Neural cell (in vitro differentiated cells): ENCODE measurements around the gene ROPN1B. TPM values are rescaled to one million over a fixed set of nuclear protein-coding genes. Genes with fewer than 3 reads are reported as not detected.
"Not testable (repeated sequence)": the region's sequence is repeated elsewhere in the genome, so short reads cannot be mapped to it uniquely, and the experiment has no call there.

ENCODE experiments used
- H2AFZ ChIP-seq: fragments of 200-600, 300-800 bp; sonication (generic), shearing (Covaris generic); 2 replicates; pipeline ENCODE4 v1.6.0; 2014; ENCODE audit warnings: low read depth, mild to moderate bottlenecking, antibody characterized with exemption, low read length, moderate library complexity
- H3F3A ChIP-seq: fragments of 200-600 bp; shearing (Covaris generic); 2 replicates; pipeline ENCODE4 v1.6.1; 2016; ENCODE audit warnings: mild to moderate bottlenecking, moderate library complexity, mixed read lengths, antibody characterized with exemption, low read length; ENCODE audit not compliant: insufficient read depth, poor library complexity, severe bottlenecking
- H3K27ac ChIP-seq: fragments of 200-600, 300-800 bp; sonication (generic), shearing (Covaris generic); 2 replicates; pipeline ENCODE4 v1.5.1; 2014; ENCODE audit warnings: mild to moderate bottlenecking, low read length, moderate library complexity
- H3K27me3 ChIP-seq: fragments of 300-800, 200-600 bp; sonication (generic), shearing (Covaris generic); 2 replicates; pipeline ENCODE4 v1.6.0; 2014; ENCODE audit warnings: mild to moderate bottlenecking, low read depth, low read length, moderate library complexity; ENCODE audit not compliant: insufficient read depth
- H3K36me3 ChIP-seq: fragments of 300-800, 200-600 bp; sonication (generic), shearing (Covaris generic); 2 replicates; pipeline ENCODE4 v1.5.1; 2014; ENCODE audit warnings: mild to moderate bottlenecking, antibody characterized with exemption, low read length, moderate library complexity; ENCODE audit not compliant: insufficient read depth
- H3K4me2 ChIP-seq: fragments of 300-800, 200-600 bp; sonication (generic), shearing (Covaris generic); 2 replicates; pipeline ENCODE4 v1.6.0; 2014; ENCODE audit warnings: mild to moderate bottlenecking, low read length
- H3K4me3 ChIP-seq: fragments of 300-800, 200-600 bp; sonication (generic), shearing (Covaris generic); 2 replicates; pipeline ENCODE4 v1.5.1; 2014; ENCODE audit warnings: mild to moderate bottlenecking, low read length, moderate library complexity
- H3K79me2 ChIP-seq: fragments of 200-600 bp; shearing (Covaris generic); replicated peaks from 2 replicates; pipeline ENCODE4 v1.6.0; 2014; ENCODE audit warnings: mild to moderate bottlenecking, low read length, moderate library complexity; ENCODE audit not compliant: insufficient read depth
- H3K9ac ChIP-seq: fragments of 300-800, 200-600 bp; sonication (generic), shearing (Covaris generic); 2 replicates; pipeline ENCODE4 v1.6.1; 2016; ENCODE audit warnings: mild to moderate bottlenecking, low read length, mixed read lengths
- H3K9me2 ChIP-seq: fragments of 200-600 bp; shearing (Covaris generic); 2 replicates; pipeline ENCODE4 v1.6.1; 2016; ENCODE audit warnings: mild to moderate bottlenecking, low read length, mixed read lengths; ENCODE audit not compliant: insufficient read depth
- H3K9me3 ChIP-seq: fragments of 200-600, 300-800 bp; sonication (generic), shearing (Covaris generic); 2 replicates; pipeline ENCODE4 v1.6.1; 2016; ENCODE audit warnings: mild to moderate bottlenecking, mixed run types, low read length, moderate library complexity, mixed read lengths
- H4K20me1 ChIP-seq: fragments of 200-600 bp; shearing (Covaris generic); 2 replicates; pipeline ENCODE4 v1.6.1; 2016; ENCODE audit warnings: mild to moderate bottlenecking, mixed run types; ENCODE audit not compliant: insufficient read depth
- EP300 ChIP-seq: fragments of 450-650 bp; conservative IDR thresholded peaks from 2 replicates; pipeline ENCODE4 v1.6.1; 2014; ENCODE audit warnings: antibody characterized with exemption, mild to moderate bottlenecking, moderate library complexity; ENCODE audit not compliant: poor library complexity, severe bottlenecking
- EZH2 ChIP-seq: fragments of 200-600, 300-800 bp; shearing (Covaris generic), sonication (generic); IDR thresholded peaks from 2 replicates; pipeline ENCODE4 v1.6.1; 2014; ENCODE audit warnings: antibody characterized with exemption, low read length, borderline replicate concordance, mild to moderate bottlenecking; ENCODE audit not compliant: insufficient read depth, poor library complexity, severe bottlenecking
- MXI1 ChIP-seq: fragments of 450-650 bp; conservative IDR thresholded peaks from 2 replicates; pipeline ENCODE4 v1.6.1; 2014; ENCODE audit warnings: antibody characterized with exemption, mild to moderate bottlenecking; ENCODE audit not compliant: poor library complexity, severe bottlenecking
- POLR2AphosphoS5 ChIP-seq: IDR thresholded peaks from 2 replicates; pipeline ENCODE4 v1.6.1; 2012
- RAD21 ChIP-seq: fragments of 450-650 bp; conservative IDR thresholded peaks from 2 replicates; pipeline ENCODE4 v1.6.1; 2014; ENCODE audit warnings: antibody characterized with exemption, mild to moderate bottlenecking, moderate library complexity
- TAF1 ChIP-seq: IDR thresholded peaks from 2 replicates; pipeline ENCODE4 v1.6.1; 2012; ENCODE audit warnings: low read depth
- polyA plus RNA-seq: library from polyadenylated mRNA; depleted of rRNA; stranded (reverse); fragments of >200 nt; gene quantifications from 2 replicates; pipeline ENCODE4 v1.2.3, GENCODE V29; 2014
- TF ChIP-seq, protein P1 (sequence below): fragments of 450-650 bp; IDR thresholded peaks from 2 replicates; pipeline ENCODE4 v1.5.1; 2014; ENCODE audit warnings: antibody characterized with exemption, mild to moderate bottlenecking, moderate library complexity; ENCODE audit not compliant: poor library complexity, severe bottlenecking
- TF ChIP-seq, protein P2 (sequence below): IDR thresholded peaks from 2 replicates; pipeline ENCODE4 v1.6.1; 2012; ENCODE audit warnings: borderline replicate concordance

The ROPN1B gene
- polyA plus RNA-seq, 1 donor from 2014 or later = 0.11 TPM

DNA sequence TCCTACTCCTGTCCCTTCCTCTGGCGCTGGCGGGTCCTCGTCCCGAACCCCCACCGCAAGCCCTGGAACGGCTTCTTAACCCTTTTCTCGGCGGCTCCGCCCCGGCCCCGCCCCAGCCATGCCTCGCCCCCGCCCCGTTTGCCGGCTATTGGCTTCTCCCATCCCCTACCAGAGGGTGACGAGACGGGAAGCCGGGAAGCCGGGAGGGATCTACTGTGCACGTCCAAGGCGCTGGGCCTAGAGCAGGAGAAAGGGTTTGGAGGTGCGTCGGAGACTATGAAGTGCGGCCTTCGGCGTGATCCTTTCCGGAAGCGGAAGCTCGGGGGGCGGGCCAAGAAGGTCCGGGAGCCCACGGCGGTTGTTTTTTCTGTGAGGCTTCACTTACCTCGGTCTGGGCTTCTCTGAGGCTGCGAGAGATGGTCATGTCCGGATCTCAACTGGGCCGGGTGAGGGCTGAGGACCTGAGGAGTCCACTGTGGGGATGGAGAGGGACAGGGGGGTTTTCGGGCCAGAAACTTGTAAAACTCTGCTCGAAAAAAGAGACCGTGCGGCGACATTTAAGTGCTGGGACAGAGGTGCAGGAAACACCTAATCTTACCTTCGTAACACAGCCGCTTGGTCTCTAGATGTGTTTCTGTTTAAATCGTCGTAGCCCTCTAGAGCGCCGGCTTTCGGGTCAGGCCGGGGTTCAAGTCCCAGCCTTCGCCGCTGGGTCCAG is 21.4 kb downstream of the ROPN1B start:
- Histone ChIP-seq H3K9me2 (no peaks in the 10 kb centered on the region), H3K4me3 (peak overlapping the region; percentile 64), H3K27me3 (no peaks in the 10 kb centered on the region), H3K36me3 (no peaks in the 10 kb centered on the region), H3K79me2 (no peaks in the 10 kb centered on the region), H3F3A (no peaks in the 10 kb centered on the region), H2AFZ (no peak overlapping the region), H3K27ac (no peak overlapping the region), H3K4me2 (no peak overlapping the region), H4K20me1 (no peaks in the 10 kb centered on the region), H3K9ac (peak overlapping the region; percentile 47), H3K9me3 (no peaks in the 10 kb centered on the region)
- TF ChIP-seq POLR2AphosphoS5 (peak; percentile 49), RAD21 (no peak)

DNA sequence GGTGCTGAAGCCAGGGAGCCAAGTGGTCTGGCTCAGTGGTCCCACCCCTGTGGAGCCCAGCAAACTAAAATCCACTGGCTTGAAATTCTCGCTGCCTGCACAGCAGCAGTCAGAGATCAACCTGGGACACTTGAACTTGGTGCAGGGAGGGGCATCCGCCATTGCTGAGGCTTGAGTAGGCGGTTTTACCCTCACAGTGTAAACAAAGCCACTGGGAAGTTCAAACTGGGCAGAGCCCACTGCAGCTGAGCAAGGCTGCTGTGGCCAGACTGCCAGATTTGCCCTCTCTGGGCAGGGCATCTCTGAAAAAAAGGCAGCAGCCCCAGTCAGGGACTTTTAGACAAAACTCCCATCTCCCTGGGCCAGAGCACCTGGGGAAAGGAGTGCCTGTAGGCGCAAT is 27.8 kb downstream of the ROPN1B start:
- H3K36me3 ChIP-seq, H4K20me1 ChIP-seq, H2AFZ ChIP-seq, H3F3A ChIP-seq, H3K4me2 ChIP-seq, H3K9ac ChIP-seq, H3K27ac ChIP-seq, H3K9me3 ChIP-seq, H3K27me3 ChIP-seq, H3K4me3 ChIP-seq, H3K9me2 ChIP-seq, H3K79me2 ChIP-seq: not testable (repeated sequence)

DNA sequence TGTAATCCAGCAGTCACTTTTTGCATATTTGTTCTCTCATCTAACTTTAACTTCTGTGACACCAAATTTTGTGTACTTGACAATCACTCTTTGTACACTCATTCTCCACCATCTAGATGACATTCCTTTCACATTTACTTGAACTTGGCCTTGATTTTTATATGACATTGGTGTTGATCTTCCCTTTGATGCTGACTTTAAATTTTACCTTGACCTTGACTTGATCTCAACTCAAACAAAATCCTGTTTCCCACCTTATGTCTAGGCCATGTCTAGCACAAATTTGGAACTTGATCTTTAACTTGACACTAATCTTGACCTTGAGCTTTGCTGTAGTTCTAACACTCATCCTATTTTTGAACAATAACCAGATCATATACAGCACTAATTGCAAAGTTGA is 33.2 kb downstream of the ROPN1B start:
- TF ChIP-seq RAD21 (no peak), TAF1 (no peak), EP300 (no peak), POLR2AphosphoS5 (no peak)
- TF ChIP-seq, protein P1, sequence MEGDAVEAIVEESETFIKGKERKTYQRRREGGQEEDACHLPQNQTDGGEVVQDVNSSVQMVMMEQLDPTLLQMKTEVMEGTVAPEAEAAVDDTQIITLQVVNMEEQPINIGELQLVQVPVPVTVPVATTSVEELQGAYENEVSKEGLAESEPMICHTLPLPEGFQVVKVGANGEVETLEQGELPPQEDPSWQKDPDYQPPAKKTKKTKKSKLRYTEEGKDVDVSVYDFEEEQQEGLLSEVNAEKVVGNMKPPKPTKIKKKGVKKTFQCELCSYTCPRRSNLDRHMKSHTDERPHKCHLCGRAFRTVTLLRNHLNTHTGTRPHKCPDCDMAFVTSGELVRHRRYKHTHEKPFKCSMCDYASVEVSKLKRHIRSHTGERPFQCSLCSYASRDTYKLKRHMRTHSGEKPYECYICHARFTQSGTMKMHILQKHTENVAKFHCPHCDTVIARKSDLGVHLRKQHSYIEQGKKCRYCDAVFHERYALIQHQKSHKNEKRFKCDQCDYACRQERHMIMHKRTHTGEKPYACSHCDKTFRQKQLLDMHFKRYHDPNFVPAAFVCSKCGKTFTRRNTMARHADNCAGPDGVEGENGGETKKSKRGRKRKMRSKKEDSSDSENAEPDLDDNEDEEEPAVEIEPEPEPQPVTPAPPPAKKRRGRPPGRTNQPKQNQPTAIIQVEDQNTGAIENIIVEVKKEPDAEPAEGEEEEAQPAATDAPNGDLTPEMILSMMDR = no peak
- Histone ChIP-seq H3F3A (no peaks in the 10 kb centered on the region), H4K20me1 (no peaks in the 10 kb centered on the region), H3K9ac (no peak overlapping the region), H3K4me3 (no peak overlapping the region), H3K27me3 (no peaks in the 10 kb centered on the region), H3K27ac (no peak overlapping the region), H3K9me2 (no peaks in the 10 kb centered on the region), H3K36me3 (no peaks in the 10 kb centered on the region), H2AFZ (no peak overlapping the region), H3K79me2 (no peaks in the 10 kb centered on the region), H3K4me2 (no peak overlapping the region), H3K9me3 (no peaks in the 10 kb centered on the region)

DNA sequence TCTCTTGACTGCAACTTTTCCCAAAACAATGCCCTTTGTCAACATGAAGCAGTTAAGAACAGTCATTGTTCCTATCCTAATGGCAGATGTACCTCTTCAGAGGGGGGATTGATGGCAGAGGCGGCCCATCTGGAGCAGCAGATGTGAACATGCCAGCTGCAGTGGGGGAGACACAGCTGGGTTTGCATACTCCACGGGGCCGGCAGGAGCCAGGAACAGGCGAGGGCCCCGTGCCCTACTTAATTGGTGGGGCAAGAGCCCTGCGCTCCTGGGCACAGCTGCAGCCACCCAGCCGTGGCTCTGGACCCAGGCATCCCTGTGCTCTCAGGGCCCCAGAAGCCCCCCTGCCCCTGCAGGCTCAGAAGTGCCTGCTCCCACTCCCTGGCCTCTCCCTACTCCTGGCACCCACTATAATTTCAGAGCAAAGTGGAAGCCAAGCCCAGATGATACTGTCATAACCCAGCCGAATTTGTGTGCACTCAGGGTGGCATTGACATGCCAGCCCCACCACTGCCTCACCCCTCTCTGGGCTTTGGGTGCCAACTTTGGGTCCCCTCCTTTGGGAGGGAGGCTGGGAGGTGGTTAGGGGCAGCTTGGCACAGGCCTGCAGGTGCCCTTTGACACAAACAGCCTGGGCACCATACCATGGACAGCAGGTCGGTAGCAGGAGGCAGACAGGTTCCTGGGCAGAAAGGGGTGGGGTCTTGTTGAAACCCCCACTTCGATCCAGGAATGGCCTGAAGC is 34.6 kb downstream of the ROPN1B start:
- Histone ChIP-seq H3K9me2 (no peaks in the 10 kb centered on the region), H2AFZ (no peak overlapping the region), H3K4me3 (no peak overlapping the region), H4K20me1 (no peaks in the 10 kb centered on the region), H3K27me3 (no peaks in the 10 kb centered on the region), H3K36me3 (peaks cover 8% of the 10 kb centered on the region), H3F3A (no peaks in the 10 kb centered on the region), H3K79me2 (no peaks in the 10 kb centered on the region), H3K9me3 (no peaks in the 10 kb centered on the region), H3K27ac (no peak overlapping the region), H3K9ac (no peak overlapping the region), H3K4me2 (no peak overlapping the region)
- TF ChIP-seq TAF1 (no peak), MXI1 (no peak), RAD21 (no peak), EP300 (no peak), POLR2AphosphoS5 (no peak), EZH2 (no peak)
- TF ChIP-seq, protein P1 = no peak
- TF ChIP-seq, protein P2, sequence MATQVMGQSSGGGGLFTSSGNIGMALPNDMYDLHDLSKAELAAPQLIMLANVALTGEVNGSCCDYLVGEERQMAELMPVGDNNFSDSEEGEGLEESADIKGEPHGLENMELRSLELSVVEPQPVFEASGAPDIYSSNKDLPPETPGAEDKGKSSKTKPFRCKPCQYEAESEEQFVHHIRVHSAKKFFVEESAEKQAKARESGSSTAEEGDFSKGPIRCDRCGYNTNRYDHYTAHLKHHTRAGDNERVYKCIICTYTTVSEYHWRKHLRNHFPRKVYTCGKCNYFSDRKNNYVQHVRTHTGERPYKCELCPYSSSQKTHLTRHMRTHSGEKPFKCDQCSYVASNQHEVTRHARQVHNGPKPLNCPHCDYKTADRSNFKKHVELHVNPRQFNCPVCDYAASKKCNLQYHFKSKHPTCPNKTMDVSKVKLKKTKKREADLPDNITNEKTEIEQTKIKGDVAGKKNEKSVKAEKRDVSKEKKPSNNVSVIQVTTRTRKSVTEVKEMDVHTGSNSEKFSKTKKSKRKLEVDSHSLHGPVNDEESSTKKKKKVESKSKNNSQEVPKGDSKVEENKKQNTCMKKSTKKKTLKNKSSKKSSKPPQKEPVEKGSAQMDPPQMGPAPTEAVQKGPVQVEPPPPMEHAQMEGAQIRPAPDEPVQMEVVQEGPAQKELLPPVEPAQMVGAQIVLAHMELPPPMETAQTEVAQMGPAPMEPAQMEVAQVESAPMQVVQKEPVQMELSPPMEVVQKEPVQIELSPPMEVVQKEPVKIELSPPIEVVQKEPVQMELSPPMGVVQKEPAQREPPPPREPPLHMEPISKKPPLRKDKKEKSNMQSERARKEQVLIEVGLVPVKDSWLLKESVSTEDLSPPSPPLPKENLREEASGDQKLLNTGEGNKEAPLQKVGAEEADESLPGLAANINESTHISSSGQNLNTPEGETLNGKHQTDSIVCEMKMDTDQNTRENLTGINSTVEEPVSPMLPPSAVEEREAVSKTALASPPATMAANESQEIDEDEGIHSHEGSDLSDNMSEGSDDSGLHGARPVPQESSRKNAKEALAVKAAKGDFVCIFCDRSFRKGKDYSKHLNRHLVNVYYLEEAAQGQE = no peak
